HG02885 (cell line): ENCODE data around the gene ERBB4.
"Not testable (repeated sequence)": the region's sequence is repeated elsewhere in the genome, so short reads cannot be mapped to it uniquely, and the experiment has no call there.

Experiments used
- ATAC-seq: cut with Tn5 transposase; IDR thresholded peaks from one replicate; pipeline ENCODE4 v1.9.1; 2021; ENCODE audit warnings: mild to moderate bottlenecking; ENCODE audit not compliant: unreplicated experiment, poor library complexity

ERBB4 gene

DNA sequence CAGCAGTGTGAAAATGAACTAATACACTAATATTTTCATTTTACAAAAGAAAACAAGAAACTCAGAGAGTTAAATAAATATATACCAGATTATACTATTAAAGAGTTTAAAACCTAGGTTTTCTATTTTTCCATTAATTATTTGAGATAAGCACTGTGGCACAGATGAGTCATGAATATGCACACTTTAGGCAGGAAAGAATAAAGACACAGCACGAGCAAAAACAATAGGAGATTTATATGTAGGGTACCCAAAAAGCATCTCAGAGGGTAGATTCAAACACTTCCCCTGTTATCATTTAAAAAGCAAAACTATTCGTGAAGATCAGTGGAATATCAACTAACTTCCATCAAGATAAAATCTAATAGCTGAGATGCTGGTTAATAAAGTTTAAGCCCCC is 430.6 kb downstream of the ERBB4 start:
- ATAC-seq, result no peak

DNA sequence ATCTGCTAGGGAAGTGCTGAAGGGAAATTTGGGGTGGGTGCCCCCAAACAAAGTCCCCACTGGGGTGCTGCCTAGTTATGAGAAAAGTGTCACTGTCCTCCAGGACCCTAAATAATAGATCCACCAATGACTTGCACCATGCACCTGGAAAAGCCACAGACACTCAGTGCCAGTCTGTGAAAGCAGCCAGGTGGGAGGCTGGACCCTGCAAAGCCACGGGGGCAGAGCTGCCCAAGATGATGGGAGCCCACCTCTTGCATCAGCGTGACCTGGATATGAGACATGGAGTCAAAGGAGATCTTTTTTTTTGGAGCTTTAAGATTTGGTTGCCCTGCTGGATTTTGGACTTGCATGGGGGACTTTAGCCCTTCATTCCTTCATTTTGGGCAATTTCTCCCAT is 431.6 kb downstream of the ERBB4 start:
- no peak for ATAC-seq

DNA sequence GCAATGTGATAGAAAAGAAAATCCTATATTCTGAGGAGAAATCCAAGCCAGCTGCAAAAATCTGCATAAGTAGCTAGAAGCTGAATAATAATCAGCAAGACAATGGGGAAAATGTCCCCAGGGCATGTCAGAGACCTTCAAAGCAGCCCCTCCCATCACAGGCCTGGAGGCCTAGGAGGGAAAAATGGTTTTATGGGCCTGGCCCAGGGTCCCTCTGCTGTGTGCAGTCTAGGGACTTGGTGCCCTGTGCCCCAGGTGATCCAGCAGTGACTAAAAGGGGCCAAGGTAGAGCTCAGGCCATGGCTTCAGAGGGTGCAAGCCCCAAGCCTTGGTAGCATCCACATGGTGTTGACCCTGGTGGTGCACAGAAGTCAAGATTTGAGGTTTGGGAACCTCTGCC is 432.1 kb downstream of the ERBB4 start:
- ATAC-seq, result not testable (repeated sequence)

DNA sequence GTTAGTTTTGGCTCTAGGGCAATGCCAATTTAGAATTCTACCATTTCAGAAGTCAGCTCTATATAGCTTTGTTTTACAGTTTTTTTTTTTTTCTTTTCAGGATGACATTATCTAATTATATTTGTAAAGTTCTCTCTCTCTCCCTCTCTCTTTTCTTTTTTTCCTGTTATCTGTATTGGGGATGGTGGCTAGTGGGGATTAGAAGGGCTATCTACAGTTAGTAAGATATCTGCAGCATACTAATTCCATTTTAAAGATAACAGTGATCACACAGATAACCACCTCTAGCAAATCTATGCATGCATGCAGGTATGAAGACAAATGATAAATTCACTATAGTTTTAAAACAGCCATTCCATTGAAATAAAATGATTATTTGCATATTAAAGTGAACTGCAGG is 438.9 kb downstream of the ERBB4 start:
- no peak for ATAC-seq

DNA sequence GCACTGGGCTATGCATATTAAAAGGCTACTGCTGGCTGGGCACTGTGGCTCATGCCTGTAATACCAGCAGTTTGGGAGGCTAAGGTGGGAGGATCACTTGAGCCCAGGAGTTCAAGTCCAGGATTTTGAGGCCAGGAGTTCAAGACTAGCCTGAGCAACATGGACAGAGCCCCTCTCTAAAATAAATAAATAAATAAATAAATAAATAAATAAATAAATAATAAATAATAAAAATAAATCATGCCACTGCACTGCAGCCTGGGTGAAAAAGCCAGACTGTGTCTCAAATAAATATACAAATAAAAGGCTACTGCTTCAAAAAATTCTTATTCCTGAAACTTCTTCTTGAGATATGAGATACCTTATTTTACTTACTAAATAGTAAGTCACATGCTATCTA is 439.6 kb downstream of the ERBB4 start:
- ATAC-seq, result no peak

DNA sequence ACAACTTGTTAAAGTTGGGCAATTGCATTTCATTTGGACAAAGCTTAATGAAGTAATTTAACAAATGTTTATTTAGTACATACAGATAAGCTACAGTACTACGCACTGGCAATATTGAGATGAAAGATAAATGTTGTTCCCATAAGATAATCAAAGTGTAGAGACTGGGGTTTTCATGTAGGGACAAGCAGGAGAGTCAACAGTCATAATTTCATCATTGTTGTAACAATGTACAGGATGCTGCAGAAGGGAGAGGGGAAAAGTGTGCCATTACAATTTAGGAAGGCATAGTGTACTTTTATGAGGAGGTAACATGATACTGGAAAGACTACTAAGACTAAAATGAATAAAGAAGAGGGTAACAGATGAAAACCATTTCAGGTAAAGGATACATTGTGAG is 441.6 kb downstream of the ERBB4 start:
- no peak for ATAC-seq

DNA sequence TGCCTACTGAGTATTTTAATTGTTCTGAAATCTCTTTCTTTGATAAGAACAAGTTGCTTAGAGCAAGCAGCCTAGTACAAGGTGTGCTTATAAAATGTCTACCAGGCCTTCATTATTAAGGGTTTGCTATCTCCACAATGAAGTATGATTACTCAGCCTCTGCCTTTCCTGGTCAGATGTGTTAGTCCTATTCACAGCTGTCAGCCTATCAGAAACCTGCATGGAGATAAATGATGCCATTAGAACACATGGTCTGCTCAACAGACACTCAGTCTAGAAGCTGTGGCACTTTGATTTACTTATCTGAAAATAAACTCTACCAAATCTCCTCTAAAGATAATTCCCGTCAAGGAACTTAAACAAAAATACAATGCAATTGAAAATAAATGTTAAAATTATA is 448.7 kb downstream of the ERBB4 start:
- ATAC-seq, result no peak

DNA sequence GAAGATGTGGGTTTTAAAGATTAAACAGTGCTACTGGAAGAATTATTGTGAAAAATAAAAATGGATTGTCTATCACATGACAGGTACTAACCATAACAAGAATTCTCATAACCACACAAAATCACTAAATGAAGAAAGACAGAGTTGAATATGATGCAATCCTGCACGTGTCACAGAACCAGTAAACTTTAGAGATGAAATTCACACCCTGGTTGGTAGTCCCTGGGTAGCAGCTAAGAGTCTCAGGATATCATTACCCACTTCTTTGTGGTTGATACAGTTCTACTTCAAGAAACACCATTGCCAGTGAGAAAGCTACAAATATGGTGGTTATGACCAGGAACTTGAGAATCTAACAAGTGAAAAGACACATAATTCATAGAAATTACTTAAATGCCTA is 450.2 kb downstream of the ERBB4 start:
- ATAC-seq, result no peak

DNA sequence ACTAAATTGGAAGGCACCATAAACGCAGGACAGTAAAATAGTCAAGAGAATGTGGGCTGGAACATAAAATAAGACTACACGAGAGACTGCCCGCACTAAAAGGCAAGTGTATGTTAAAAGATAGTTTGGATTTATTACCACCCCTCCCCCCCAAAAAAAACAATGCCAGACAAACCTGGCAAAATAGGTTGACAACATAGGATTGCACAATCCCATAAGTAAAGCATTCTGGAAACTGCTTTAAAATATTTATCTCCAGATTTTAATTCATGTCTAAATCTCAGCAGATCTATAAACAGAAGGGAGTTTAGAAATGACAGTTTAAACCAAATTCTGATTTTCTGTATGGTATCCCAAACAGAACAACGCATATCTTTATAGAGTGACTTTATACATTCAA is 455.1 kb downstream of the ERBB4 start:
- no peak for ATAC-seq

DNA sequence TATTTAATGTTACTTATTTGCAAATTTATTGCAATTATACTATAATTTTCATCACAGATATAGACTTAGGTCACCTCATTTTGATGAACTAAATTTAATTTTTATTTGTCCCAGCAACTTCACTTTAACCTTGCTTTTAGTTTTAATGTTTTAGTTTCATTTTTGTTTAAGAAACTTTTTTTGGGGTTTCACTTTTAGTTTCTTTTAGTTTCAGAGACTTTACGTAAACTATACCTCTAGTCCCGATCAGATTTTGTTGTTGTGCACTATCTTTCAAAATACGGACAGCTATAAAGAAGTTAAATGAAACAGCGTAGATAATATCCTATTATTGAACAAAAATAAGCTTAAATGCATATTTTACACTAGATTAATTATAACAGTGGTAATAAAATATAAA is 460.5 kb downstream of the ERBB4 start:
- ATAC-seq, result peak; percentile 79

DNA sequence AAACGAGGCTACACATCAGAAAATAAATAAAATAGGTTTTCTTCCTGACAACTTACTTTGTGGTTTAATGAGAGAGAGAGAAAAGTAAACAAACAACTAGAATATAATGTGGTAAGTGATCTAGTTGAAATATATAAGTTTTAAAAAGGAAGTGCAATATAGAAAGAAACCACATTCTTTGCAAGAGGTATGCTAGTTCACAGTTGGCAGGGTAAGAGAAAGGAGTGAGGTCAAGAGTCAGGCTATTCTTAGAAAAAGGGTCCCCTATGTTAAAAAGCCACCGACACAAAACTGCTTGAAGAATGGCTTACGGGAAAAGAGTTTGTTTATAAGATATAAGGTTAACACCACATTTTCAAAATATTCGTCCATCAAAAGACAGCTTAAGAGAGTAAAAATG is 462.1 kb downstream of the ERBB4 start:
- ATAC-seq, result peak; percentile 54

DNA sequence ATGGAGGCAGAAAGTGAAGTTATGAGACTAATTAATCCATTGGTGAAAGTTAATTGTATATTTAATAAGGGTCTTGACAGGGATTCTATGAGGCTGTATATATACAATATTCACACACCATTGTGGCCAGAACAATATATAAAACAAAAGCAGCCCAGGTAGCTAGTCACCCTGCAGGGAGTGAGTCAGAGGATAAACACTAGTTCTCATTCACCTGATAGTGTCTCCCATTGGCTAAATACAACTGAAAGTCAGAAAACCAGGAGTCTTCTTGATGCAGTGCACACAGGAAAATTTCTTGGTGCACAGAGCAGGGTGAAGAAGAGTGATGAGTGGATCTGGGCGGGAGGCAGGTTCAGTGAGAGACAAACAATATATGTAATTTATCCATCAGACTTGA is 465.2 kb downstream of the ERBB4 start:
- no peak for ATAC-seq

DNA sequence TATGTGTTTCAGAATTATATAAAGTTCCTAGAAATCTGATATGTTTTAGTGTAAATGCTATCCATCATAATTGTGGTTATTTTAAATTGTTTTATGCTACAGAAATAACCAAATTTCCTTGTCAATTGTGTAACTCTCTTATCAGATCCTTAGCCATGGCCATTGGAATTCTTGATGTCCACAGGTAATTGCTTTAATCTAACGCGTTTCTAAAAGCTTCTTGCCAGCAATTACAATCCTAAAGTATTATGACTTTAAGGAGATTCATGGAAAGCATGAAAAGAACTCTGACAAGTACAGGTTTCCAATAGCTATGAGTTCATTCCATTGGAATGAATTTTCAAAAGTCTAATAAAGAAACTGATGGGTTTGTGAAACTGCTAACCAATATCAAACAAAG is 472.1 kb downstream of the ERBB4 start:
- ATAC-seq, result no peak

DNA sequence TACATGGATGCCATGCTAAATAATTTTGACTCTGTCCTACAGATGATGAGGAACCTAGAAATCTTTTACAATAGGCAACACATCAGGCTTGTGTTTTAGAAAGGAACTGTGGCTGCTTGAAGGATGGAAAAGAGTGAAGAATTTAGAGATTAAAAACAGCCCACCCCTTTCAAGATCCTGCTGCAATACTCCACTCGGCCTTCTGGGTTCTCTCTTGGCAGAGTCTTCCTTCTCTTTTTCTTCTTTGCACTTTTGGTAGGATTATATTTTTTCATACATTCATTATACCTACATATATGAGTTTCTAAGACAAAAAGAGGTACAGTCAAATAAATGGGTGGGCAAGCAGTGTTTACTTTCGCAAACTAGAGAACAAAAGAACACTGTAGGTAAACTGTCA is 474.3 kb downstream of the ERBB4 start:
- ATAC-seq, result no peak

DNA sequence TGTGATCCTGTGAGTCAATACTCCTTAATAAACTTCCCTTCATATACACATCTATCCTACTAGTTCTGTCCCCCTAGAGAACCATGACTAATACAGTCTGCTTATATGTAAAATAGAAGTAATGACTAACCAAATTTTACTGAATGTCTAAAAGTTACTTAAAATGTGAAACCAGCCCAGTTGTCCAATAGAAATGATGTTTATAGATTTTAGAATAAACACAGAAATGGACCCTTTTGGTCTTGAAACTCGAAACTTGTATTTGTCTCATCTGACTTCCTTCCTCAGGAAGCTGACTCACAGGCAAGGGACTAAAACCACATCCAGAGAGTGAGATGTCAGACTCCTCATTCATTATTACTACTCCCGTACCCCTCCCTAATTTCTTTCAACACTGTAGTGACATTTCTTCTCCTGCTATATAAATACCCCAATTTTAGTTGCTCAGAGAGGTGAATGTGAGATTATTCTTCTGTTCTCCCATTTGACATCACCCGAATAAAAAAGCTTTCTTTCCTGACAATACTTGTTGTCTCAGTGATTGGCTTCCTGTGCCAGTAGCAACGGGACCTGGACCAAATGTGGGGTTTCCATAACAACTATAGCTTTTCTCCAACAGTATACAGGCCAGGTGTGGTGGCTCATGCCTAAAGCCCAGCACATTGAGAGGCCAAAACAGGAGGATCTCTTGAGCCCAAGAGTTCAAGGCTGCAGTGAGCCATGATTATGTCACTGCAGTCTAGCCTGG is 486.0 kb downstream of the ERBB4 start:
- no peak for ATAC-seq

DNA sequence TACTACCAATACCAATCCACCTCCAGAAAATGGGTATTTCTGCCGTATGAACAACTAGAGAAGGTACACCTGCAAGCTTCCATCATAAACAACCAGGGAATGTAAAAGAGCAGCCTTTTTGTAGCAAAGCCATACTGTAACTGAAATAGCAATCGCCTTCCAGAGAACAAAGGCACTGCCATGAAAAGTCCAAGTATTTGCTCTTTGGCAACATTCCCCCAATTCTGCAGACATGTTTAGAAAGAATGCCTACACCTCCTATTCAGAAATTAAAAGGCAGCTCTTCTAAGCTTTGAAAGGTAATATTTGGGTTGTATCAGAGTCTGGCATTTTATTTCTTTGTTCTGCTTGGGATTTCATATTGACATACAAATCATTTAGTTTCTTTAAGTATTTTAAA is 487.7 kb downstream of the ERBB4 start:
- no peak for ATAC-seq

DNA sequence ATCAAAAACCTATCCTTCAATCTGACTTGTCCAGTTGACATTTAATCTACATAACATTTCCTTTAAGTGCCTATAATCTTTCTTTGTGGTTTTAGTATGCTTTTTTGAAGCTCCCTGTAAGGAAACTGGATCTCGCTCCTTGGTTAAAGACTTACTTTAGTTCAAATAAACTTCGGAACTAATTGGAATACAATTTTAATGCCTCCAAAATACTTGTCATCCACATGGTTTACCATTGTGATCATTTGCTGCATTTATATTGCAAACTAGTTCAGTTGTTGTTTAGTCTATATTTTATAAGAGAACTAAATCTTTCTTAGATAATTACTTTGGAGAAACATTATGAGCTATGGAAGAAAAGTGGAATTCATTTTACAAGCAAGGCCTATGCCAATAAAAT is 496.0 kb downstream of the ERBB4 start:
- ATAC-seq, result no peak

DNA sequence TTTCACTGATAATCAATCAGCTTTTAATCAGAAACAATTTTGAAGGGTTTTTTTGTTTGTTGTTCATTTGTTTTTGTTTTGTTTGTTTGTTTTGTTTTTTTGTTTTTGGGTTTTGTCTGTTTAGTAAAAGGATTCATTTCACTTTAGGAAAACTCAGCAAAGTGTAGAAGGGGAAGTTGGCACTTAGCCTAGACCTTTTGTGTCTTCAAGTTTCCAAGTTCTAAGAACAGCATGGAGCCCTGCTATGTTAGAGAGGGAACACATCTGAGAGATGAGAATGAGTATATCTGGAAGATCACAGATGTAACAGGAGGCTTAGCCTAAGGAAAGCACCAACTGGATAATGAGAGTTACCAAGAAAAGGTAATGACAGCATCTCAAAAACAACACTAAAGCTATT is 501.5 kb downstream of the ERBB4 start:
- no peak for ATAC-seq

DNA sequence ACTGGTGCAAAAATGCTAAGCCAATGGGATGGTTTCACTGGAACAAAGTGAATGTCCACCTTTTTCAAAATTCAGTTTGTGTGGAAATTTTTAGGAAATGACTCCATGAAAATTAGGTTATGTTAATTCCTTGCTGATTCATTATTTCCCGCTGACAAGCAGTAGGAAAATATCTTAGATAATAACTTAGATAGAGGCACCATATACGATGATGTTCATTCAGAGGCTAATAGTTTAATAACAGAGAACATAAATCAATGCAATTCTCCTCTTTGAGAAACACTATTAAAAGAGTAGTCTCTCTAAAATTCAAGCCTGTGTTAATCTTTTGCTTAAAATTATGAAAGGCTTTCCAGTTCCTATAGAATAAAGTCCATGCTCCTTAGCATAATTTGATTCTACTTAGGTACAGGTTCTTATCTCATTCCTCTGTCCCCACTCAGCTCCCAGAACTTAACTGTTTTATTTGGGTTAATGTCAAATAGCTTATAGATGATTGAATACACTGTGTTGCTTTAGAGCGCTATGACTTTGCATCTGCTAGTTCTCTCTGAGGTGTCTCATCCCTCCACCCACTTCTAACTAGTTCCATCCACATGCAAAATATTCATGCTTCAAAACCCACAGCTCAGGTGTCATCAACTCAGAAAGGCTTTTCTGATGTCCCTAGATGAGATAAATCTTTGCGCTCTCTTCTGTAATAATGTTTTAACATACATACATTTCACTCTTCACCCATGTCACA is 503.6 kb downstream of the ERBB4 start:
- ATAC-seq, result no peak

DNA sequence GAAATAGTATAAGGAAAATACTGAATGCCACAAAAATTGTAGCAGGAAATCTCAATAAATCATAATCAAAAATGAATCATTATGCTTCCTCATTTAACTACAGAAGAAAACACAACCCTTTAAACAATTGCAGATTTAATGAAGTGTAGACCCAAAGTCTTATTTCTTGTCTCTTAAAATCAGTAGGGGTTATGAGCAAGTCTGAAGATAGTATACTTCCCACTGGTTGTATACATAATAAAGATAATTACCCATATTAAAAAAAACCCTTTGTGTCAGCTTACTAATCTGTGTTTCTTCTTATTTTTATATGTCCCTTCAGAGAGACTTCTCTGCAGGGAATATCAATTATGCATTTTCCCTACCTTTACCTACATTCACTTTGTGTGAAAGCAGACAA is 504.7 kb downstream of the ERBB4 start:
- ATAC-seq, result no peak

DNA sequence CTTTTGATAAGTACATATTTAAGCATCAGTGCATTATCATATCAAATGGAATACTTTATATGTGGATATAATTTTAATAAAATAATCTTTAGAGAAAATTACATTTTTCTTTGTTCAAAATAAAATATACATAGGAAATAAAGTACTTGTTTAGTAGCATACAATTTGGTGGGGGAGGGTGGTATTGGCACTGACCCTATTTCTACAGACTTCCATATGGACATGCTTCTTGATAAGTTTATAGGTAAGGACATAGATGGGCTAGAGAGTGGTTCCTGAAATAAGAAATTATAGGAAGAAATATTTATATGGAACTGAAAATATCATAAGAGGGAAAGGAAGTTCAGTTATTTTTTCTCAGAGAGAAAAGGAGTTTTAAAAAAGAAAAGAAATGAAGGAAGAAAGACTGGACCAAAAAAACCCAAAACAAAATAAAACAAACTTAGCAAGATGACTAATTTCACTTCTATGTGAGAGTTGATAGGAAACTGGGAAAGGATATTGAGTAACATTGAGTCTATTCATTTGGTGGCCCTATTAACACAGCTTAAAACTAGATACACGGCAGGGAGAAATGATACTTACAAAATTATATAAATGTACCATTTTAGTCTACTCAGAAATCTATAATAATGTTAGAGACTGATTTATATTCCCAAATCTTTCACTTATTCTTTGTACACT is 505.9 kb downstream of the ERBB4 start:
- ATAC-seq, result no peak

DNA sequence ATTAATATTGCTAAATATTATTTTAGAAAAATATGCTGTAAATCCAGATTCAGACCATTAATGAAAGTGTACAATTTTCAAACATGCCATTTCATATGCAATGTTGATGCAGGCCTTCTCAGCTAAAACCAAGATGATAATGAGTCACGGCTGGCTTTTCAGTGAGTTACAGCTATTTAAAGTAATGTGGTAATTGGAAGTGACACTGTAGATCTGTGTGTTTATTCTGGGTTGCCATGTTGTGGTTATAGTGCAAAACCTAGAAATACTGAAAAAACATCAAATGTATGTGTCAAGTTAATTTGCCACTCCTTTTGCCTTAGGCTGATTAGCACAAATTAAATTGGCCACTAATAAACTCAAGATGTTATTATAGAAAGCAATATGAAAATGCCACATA is 506.6 kb downstream of the ERBB4 start:
- no peak for ATAC-seq
